SH-SY5Y (cell line): ENCODE data around the gene ZNF420.

Experiments
- GATA2 ChIP-seq: IDR thresholded peaks from 2 replicates; pipeline ENCODE4 v1.6.1; 2011; ENCODE audit warnings: mild to moderate bottlenecking, low read depth, low read length
- GATA3 ChIP-seq: IDR thresholded peaks from 2 replicates; pipeline ENCODE4 v1.6.1; 2011; ENCODE audit warnings: low read depth, mild to moderate bottlenecking, low read length, moderate library complexity

DNA sequence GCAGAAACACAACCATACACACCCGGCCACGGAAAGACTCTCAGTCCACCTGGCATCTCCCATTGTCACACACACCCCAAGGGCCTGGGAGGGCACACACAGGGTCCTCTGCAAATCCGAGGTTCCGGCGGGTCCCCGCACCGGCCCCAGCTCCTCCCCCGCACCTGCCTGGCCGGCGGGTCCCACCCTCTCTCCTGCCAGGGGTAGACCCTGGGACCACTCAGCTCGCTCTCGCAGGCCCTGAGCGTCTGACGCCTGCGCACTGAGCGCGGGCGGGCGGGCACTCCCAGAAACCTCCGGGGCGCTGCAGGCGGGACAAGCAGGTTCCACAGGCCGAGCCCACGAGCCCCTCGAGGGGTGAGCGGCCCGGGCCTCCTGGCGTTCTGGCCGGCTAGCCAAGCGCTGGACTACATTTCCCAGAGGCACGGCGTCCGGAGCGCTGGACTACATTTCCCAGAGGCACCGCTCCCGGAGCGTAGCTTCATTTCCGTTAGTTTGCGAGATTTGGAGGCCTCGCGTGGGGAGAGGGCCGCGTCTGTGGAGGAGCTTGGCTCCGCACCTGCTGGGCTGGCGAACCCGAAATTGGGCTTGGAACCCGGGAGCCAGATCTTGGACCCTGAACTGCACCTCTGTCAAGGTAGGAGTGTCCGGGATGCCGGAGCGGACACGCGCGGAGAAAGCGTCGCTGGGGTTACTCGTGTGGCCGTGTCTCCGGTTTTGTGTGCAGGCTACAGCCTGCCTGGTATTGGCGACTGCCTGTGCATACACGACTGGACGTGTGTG is at the start of gene ZNF420:
- TF ChIP-seq GATA2 = no peak
- TF ChIP-seq GATA3 = no peak
